ENCODE results near the gene PLGRKT. TPM values are rescaled to one million over a fixed set of nuclear protein-coding genes. Genes with fewer than 3 reads are reported as not detected.
"Not testable (repeated sequence)": the region's sequence is repeated elsewhere in the genome, so short reads cannot be mapped to it uniquely, and the experiment has no call there.

Gene PLGRKT
- total RNA-seq, 6 experiments from 2014 or later, result 18.0 to 26.5 (median 21.4) TPM

- no peak for DNase-seq
- no peaks in the 10 kb centered on the region for H3K27me3 Mint-ChIP-seq (ENCODE audit: insufficient read depth)
- no peaks in the 10 kb centered on the region for H3K9me3 Mint-ChIP-seq
- no peaks in the 10 kb centered on the region for H3K36me3 Mint-ChIP-seq (ENCODE audit: low read depth)
- peak overlapping the region; percentile 70 for H3K27ac Mint-ChIP-seq
- no peak for TF ChIP-seq CTCF (IDR thresholded peaks at IDR 0.05)
- H3K4me1 Mint-ChIP-seq (ENCODE audit: low read depth), result peaks cover 57% of the 10 kb centered on the region
- 0 out of 2 replicates have a peak overlapping the region, but pooled peaks have one; percentile 7 for H3K4me3 Mint-ChIP-seq
These were observed 8.9 kb upstream of the PLGRKT start for GRCh38 chr9:5446451-5447236.

- no peak for DNase-seq
- Mint-ChIP-seq H3K27me3 (ENCODE audit: insufficient read depth) (no peaks in the 10 kb centered on the region), H3K9me3 (no peaks in the 10 kb centered on the region), H3K36me3 (ENCODE audit: low read depth) (no peaks in the 10 kb centered on the region), H3K27ac (no peak overlapping the region), H3K4me3 (no peak overlapping the region), H3K4me1 (ENCODE audit: low read depth) (peaks cover 55% of the 10 kb centered on the region)
- no peak for TF ChIP-seq CTCF (IDR thresholded peaks at IDR 0.05)
These were observed 8.2 kb upstream of the PLGRKT start for GRCh38 chr9:5445886-5446285.

GRCh38 chr9:5445096-5445495 lies 7.4 kb upstream of the PLGRKT start:
- not testable (repeated sequence) for H3K36me3 Mint-ChIP-seq (ENCODE audit: low read depth); H3K4me3 Mint-ChIP-seq; H3K9me3 Mint-ChIP-seq; DNase-seq; H3K27ac Mint-ChIP-seq; H3K27me3 Mint-ChIP-seq (ENCODE audit: insufficient read depth)
- peaks cover 61% of the 10 kb centered on the region for H3K4me1 Mint-ChIP-seq (ENCODE audit: low read depth)

- H3K4me3 Mint-ChIP-seq, result no peak overlapping the region
- H3K27ac Mint-ChIP-seq, result no peak overlapping the region
- H3K27me3 Mint-ChIP-seq (ENCODE audit: insufficient read depth), result no peaks in the 10 kb centered on the region
- peaks cover 51% of the 10 kb centered on the region for H3K4me1 Mint-ChIP-seq (ENCODE audit: low read depth)
- no peaks in the 10 kb centered on the region for H3K9me3 Mint-ChIP-seq
- 0 out of 2 replicates have a peak, but pooled peaks cover 2% of the 10 kb centered on the region for H3K36me3 Mint-ChIP-seq (ENCODE audit: low read depth)
- no peak for DNase-seq
- no peak for TF ChIP-seq CTCF (IDR thresholded peaks at IDR 0.05)
These were observed 6.1 kb upstream of the PLGRKT start for GRCh38 chr9:5443850-5444249.

GRCh38 chr9:5442400-5443011 lies 4.8 kb upstream of the PLGRKT start:
- Mint-ChIP-seq H3K27me3 (ENCODE audit: insufficient read depth) (no peaks in the 10 kb centered on the region), H3K4me3 (no peak overlapping the region), H3K36me3 (ENCODE audit: low read depth) (0 out of 2 replicates have a peak, but pooled peaks cover 4% of the 10 kb centered on the region), H3K4me1 (ENCODE audit: low read depth) (peaks cover 50% of the 10 kb centered on the region), H3K27ac (no peak overlapping the region), H3K9me3 (no peaks in the 10 kb centered on the region)
- peak; percentile 59 for DNase-seq
- peak; percentile 74 for TF ChIP-seq CTCF (IDR thresholded peaks at IDR 0.05)

- DNase-seq, result peak; percentile 75
- TF ChIP-seq CTCF (IDR thresholded peaks at IDR 0.05), result no peak
- H3K36me3 Mint-ChIP-seq (ENCODE audit: low read depth), result peaks cover 4% of the 10 kb centered on the region; the same call in 1 of the 2 replicates
- no peaks in the 10 kb centered on the region for H3K27me3 Mint-ChIP-seq (ENCODE audit: insufficient read depth)
- H3K27ac Mint-ChIP-seq, result peak overlapping the region; percentile 52
- peaks cover 49% of the 10 kb centered on the region for H3K4me1 Mint-ChIP-seq (ENCODE audit: low read depth)
- H3K9me3 Mint-ChIP-seq, result no peaks in the 10 kb centered on the region
- H3K4me3 Mint-ChIP-seq, result no peak overlapping the region
These were observed 3.3 kb upstream of the PLGRKT start for GRCh38 chr9:5441043-5441442.

Measured in HFFc6 (cell line).